ENCODE data around the gene ALOX5AP.

DNA sequence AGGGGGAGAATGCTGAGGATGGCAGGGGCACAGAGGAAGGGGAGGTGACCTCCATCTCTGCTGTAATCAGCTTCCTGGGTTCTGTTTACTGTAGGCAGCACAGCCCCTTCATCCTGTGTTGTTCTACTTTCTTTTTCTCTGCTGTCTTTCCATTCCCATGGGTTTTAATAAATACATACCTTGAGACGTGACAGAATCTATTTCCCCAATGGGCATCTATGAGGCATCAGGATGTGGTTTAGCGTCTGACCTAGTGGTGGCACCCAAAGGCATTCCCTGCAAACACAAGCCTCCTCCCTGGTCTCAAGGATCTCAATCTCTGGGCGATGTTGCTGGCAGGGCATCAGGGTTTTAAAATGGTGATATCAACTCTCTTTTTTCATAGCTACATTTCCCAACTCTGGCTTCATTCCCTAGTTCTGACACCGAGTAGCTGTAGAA is 60.8 kb downstream of the ALOX5AP start:
- TF ChIP-seq POLR2A (IDR thresholded peaks at IDR 0.05) (no peak), POLR2AphosphoS5 (IDR thresholded peaks at IDR 0.05; ENCODE audit: insufficient read depth in 1 of 2, low read depth in 1 of 2) (no peak)
- TF ChIP-seq, protein P1, sequence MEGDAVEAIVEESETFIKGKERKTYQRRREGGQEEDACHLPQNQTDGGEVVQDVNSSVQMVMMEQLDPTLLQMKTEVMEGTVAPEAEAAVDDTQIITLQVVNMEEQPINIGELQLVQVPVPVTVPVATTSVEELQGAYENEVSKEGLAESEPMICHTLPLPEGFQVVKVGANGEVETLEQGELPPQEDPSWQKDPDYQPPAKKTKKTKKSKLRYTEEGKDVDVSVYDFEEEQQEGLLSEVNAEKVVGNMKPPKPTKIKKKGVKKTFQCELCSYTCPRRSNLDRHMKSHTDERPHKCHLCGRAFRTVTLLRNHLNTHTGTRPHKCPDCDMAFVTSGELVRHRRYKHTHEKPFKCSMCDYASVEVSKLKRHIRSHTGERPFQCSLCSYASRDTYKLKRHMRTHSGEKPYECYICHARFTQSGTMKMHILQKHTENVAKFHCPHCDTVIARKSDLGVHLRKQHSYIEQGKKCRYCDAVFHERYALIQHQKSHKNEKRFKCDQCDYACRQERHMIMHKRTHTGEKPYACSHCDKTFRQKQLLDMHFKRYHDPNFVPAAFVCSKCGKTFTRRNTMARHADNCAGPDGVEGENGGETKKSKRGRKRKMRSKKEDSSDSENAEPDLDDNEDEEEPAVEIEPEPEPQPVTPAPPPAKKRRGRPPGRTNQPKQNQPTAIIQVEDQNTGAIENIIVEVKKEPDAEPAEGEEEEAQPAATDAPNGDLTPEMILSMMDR (IDR thresholded peaks at IDR 0.05), result no peak

Data from vagina (tissue), 2 donors.